ENCODE results near the gene DGKD. TPM values are rescaled to one million over a fixed set of nuclear protein-coding genes. Genes with fewer than 3 reads are reported as not detected.

Gene DGKD
- total and polyA plus RNA-seq, 2 donors (not counting 1 experiment from before 2014, with no cell fraction given), result 224 to 396 TPM

DNA sequence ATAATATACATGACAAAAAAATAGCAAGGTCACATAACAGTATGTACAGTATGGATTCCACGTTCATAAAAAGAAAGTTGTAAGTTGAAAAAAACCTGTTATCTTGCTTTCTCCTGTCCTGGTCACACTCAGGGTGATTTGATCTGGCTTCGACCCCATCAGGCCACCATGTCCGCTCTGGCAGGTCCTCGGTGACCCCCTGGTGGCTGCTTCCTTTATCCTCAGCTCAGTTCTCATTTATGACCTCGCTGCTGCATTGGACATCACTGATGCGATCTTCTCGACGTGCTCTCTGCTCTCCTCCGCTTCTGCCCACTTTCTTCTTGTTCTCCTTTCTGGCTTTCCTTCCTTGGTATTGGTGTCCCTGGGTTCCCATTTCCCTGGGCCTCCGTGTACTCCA, 29.7 kb downstream of the DGKD start:
- Histone ChIP-seq H4K20me1 (ENCODE audit: control insufficient read depth, insufficient read depth, low read length, poor library complexity, severe bottlenecking) (peaks cover 62% of the 10 kb centered on the region), H3K27me3 (replicated peaks in 1 of 4; ENCODE audit: control extremely low read depth in 1 of 4, control insufficient read depth in 3 of 4, insufficient read depth in 4 of 4, low read length in 3 of 4) (no peaks in the 10 kb centered on the region), H3K9me3 (ENCODE audit: control extremely low read depth in 1 of 3, control insufficient read depth in 2 of 3, insufficient read depth in 1 of 3, low read length in 2 of 3) (no peaks in the 10 kb centered on the region), H3K4me1 (ENCODE audit: control insufficient read depth in 2 of 2, insufficient read depth in 2 of 2, low read length in 2 of 2) (peaks cover 89 to 93% of the 10 kb centered on the region in 2 donors), H3K79me2 (ENCODE audit: control insufficient read depth, insufficient read depth, low read length) (peaks cover 98% of the 10 kb centered on the region), H3K9ac (ENCODE audit: low read length) (no peak overlapping the region), H3K4me3 (ENCODE audit: control extremely low read depth in 1 of 5, extremely low read depth in 1 of 5, insufficient read depth in 1 of 5, low read depth in 2 of 5, low read length in 4 of 5) (no peak overlapping the region), H3K4me2 (replicated peaks; ENCODE audit: low read depth, low read length, poor library complexity, severe bottlenecking) (peak overlapping the region; percentile 59), H3K36me3 (replicated peaks in 1 of 2; ENCODE audit: control extremely low read depth in 1 of 2, control insufficient read depth in 1 of 2, extremely low read depth in 1 of 2, insufficient read depth in 2 of 2, low read length in 1 of 2) (peaks cover 0 to 14% of the 10 kb centered on the region in 2 experiments), H3K27ac (ENCODE audit: low read length in 2 of 2) (peak overlapping the region in 1 of 2 donors; percentile 85), H2AFZ (ENCODE audit: insufficient read depth, low read depth, low read length, poor library complexity, severe bottlenecking) (no peak overlapping the region)
- 74% methylated on average over 9 of the region's 10 CpGs for whole genome bisulfite sequencing (ENCODE audit: insufficient coverage)
- Mint-ChIP-seq H3K27ac (peak overlapping the region; percentile 76), H3K27me3 (no peaks in the 10 kb centered on the region), H3K4me1 (peaks cover 92% of the 10 kb centered on the region), H3K9me3 (ENCODE audit: insufficient read depth) (no peaks in the 10 kb centered on the region), H3K4me3 (peak overlapping the region; percentile 78)
- intact Hi-C loops (cut with micrococcal nuclease), result loop anchor here (2.0 to 10.0 kb wide), 3 partner anchors 25 to 529 kb away; no protein-coding TSS in a partner anchor
- TF ChIP-seq EZH2 (IDR thresholded peaks at IDR 0.05; ENCODE audit: borderline replicate concordance, insufficient read depth, low read depth, low read length, poor library complexity, severe bottlenecking), result no peak
- TF ChIP-seq, protein P1, sequence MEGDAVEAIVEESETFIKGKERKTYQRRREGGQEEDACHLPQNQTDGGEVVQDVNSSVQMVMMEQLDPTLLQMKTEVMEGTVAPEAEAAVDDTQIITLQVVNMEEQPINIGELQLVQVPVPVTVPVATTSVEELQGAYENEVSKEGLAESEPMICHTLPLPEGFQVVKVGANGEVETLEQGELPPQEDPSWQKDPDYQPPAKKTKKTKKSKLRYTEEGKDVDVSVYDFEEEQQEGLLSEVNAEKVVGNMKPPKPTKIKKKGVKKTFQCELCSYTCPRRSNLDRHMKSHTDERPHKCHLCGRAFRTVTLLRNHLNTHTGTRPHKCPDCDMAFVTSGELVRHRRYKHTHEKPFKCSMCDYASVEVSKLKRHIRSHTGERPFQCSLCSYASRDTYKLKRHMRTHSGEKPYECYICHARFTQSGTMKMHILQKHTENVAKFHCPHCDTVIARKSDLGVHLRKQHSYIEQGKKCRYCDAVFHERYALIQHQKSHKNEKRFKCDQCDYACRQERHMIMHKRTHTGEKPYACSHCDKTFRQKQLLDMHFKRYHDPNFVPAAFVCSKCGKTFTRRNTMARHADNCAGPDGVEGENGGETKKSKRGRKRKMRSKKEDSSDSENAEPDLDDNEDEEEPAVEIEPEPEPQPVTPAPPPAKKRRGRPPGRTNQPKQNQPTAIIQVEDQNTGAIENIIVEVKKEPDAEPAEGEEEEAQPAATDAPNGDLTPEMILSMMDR (IDR thresholded peaks at IDR 0.05), result peak; percentile 28
- ATAC-seq (ENCODE audit: low read depth) (no peak), DNase-seq (peak; percentile 49)
- CTCF ChIA-PET, result interaction anchor here (0.6 to 3.3 kb wide), 18 partner anchors 11 to 531 kb away, joined by 3 to 15 read pairs (median 4); partner anchors contain the start of genes ATG16L1, DGKD and SAG
- POLR2A ChIA-PET, result interaction anchor here (1.0 to 2.0 kb wide), 2 partner anchors 25 to 27 kb away, joined by 3 to 7 read pairs; no protein-coding TSS in a partner anchor

DNA sequence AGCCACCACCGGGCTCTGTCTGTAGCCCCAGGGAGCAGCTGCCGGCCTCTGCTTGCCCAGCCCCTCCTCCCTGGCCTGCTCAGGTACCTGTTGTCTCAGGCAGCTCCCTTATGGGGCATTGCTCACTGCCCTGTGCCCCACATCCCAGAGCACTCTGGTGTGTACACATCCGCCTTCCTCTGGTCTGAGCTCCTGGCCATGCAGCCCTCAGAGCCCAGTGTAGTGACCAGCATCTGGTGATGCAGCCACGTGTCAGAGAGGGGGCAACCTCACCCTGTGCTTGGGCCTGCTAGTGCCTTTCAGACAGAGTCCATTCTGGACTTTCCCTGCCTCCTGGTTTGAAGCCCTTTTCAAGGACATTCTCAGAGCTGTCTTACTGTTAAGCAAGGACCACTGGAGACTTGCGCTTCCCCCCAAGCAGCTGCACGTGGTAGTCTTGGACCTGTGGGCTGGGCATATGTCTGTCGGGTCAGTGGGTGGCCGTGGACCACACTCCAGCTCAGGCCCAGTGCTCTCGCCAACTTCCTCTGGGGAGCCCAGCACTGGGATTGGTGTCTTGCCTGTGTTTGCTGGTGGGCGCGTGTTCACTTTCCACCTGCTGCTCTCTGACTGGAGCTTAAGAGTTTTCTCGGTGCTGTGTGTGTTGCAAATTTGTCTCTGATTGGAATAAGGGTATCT, 30.7 kb downstream of the DGKD start:
- Histone ChIP-seq H3K36me3 (replicated peaks in 1 of 2; ENCODE audit: control extremely low read depth in 1 of 2, control insufficient read depth in 1 of 2, extremely low read depth in 1 of 2, insufficient read depth in 2 of 2, low read length in 1 of 2) (peaks cover 0 to 23% of the 10 kb centered on the region in 2 experiments), H3K27me3 (replicated peaks in 1 of 4; ENCODE audit: control extremely low read depth in 1 of 4, control insufficient read depth in 3 of 4, insufficient read depth in 4 of 4, low read length in 3 of 4) (no peaks in the 10 kb centered on the region), H3K9me3 (ENCODE audit: control extremely low read depth in 1 of 3, control insufficient read depth in 2 of 3, insufficient read depth in 1 of 3, low read length in 2 of 3) (no peaks in the 10 kb centered on the region), H3K4me3 (ENCODE audit: control extremely low read depth in 1 of 5, extremely low read depth in 1 of 5, insufficient read depth in 1 of 5, low read depth in 2 of 5, low read length in 4 of 5) (peak overlapping the region in 2 of 5 experiments; percentile 7 to 40), H3K27ac (ENCODE audit: low read length in 2 of 2) (peak overlapping the region; percentile 78 to 85), H3K4me2 (replicated peaks; ENCODE audit: low read depth, low read length, poor library complexity, severe bottlenecking) (peak overlapping the region; percentile 59), H3K4me1 (ENCODE audit: control insufficient read depth in 2 of 2, insufficient read depth in 2 of 2, low read length in 2 of 2) (peaks cover 80 to 84% of the 10 kb centered on the region in 2 donors), H4K20me1 (ENCODE audit: control insufficient read depth, insufficient read depth, low read length, poor library complexity, severe bottlenecking) (peaks cover 65% of the 10 kb centered on the region), H3K79me2 (ENCODE audit: control insufficient read depth, insufficient read depth, low read length) (peaks cover 98% of the 10 kb centered on the region), H3K9ac (ENCODE audit: low read length) (peak overlapping the region; percentile 40), H2AFZ (ENCODE audit: insufficient read depth, low read depth, low read length, poor library complexity, severe bottlenecking) (peak overlapping the region; percentile 8)
- intact Hi-C loops (cut with micrococcal nuclease), result loop anchor here (2.0 to 10.0 kb wide), 3 partner anchors 26 to 530 kb away; no protein-coding TSS in a partner anchor
- WGBS (ENCODE audit: insufficient coverage), result 36% methylated on average over 12 of the region's 12 CpGs
- ATAC-seq (ENCODE audit: low read depth) (no peak), DNase-seq (peak; percentile 27)
- no peak for TF ChIP-seq EZH2 (IDR thresholded peaks at IDR 0.05; ENCODE audit: borderline replicate concordance, insufficient read depth, low read depth, low read length, poor library complexity, severe bottlenecking)
- TF ChIP-seq, protein P1 (IDR thresholded peaks at IDR 0.05), result no peak
- H3K9me3 Mint-ChIP-seq (ENCODE audit: insufficient read depth), result no peaks in the 10 kb centered on the region
- H3K4me1 Mint-ChIP-seq, result peaks cover 90% of the 10 kb centered on the region
- POLR2A ChIA-PET, result interaction anchor here (1.0 to 2.0 kb wide), 2 partner anchors 26 to 28 kb away, joined by 3 to 7 read pairs; no protein-coding TSS in a partner anchor
- H3K4me3 Mint-ChIP-seq, result peak overlapping the region; percentile 78
- CTCF ChIA-PET, result interaction anchor here (0.6 to 3.3 kb wide), 19 partner anchors 9 to 623 kb away, joined by 3 to 15 read pairs (median 4); partner anchors contain the start of genes ATG16L1 and SAG
- peak overlapping the region; percentile 76 for H3K27ac Mint-ChIP-seq
- H3K27me3 Mint-ChIP-seq, result no peaks in the 10 kb centered on the region
